Measurements from ENCODE around the gene MTSS2.
"Not testable (repeated sequence)": the region's sequence is repeated elsewhere in the genome, so short reads cannot be mapped to it uniquely, and the experiment has no call there.

MTSS2 gene

DNA sequence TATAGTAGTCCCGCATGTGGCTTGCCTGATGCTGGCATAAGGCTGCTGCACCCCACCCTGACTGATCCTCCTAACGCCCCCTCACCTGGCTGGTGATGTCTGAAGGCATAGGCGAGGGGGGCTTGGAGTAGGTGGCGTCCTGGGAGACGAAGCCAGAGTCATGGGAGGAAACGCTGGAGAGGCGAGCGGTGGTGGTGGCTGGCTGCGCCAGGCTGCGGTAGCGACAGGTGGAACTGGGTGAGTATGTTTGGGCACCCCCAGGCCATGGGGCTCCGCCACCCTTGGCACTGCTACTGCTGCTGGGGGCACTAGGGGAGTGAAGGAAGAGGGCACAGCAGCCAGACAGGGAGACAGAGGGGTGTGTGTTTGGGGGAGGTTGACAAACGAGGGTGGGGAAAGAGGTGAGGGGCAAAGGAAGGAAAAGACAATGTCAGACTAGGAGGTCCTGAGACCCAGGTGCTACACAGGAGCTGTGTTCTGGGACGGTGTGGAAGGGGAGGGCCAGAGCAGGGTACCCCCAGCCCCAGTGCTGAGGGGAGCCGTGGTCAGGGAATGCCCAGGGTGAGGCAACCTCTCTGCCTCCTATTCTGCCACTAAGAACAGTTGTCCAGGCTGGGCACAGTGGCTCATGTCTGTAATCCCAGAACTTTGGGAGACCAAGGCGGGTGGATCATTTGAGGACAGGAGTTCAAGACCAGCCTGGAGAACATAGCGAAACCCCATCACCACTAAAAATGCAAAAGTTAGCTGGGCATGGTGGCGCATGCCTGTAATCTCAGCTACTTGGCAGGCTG is 11.4 kb downstream of the MTSS2 start:
- no peak for DNase-seq (ENCODE audit: low spot score)

DNA sequence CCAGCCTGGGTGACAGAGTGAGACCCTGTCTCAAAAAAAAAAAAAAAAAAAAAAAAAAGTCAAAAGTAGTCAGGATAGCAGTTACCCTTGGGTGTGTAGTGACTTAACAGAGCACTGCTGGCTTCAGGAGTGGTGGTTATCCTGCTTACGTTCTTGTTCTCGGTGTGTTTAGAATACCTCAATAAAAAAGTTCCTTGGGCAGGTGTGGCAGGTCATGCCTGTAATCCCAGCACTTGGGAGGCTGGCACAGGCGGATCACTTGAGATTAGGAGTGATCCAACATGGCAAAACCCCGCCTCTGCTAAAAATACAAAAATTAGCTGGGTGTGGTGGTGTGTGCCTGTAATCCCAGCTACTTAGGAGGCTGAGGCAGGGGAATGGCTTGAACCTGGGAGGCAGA is 14.9 kb downstream of the MTSS2 start:
- DNase-seq (ENCODE audit: low spot score) = not testable (repeated sequence)

DNA sequence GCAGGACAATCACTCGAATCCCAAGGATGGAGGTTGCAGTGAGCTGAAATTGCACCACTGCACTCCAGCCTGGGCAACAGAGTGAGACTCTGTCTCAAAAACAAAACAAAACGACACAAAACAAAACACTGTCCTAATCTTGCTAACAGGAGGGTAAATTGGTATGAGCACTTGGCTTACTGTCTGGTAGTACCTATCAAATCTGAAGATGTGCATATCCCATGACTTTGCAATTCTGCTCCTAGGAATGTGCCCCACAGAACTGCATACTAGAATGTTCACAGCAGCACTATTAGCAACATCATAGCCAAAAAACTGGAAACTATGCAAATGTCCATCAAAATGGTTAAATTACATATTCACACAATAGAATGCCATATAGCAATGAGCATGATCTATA is 15.7 kb downstream of the MTSS2 start:
- no peak for DNase-seq (ENCODE audit: low spot score)

DNA sequence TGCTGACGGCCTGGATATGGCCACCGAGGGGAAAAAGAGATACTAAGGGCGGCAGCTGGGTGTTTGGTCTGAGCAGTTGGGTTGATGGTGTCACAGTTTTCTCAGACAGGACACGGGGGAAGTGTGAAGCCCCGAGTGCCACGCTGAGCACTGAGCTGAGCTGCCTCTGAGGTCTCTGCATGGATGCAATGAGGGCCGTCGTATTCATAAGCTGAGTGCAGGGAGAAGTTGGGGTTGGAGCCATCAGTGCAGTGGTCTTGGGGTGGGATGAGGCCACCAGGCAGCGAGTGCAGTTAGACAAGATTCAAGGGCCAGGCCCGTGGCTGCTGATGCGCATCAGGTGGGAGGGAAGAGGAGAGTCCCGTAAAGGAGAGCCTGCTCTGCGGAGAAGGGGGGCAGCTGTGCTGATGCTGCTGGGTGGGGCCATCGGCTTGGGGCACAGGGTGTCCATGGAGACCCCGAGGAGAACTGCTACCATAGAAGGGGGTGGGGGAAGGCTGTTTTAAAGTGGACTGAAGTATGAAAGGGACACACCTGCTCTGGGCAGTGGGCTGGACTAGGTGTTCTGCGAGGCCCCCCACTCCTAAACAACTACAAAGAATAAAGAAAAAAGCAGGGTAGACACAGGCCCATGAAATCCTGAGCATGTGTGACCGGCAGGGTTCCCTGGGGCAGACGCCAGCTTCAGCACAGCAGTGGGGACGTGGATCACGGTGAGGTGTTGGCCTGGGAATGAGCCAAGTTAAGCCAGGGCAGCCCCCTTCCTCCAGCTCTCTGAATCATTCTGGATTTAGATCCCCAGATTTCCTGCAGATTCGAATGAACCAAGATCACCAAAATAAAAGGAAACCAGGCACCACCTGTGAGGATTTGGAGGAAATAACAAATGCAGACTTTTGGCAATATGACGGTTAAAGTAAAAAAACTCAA is 19.8 kb downstream of the MTSS2 start:
- no peak for DNase-seq (ENCODE audit: low spot score)

DNA sequence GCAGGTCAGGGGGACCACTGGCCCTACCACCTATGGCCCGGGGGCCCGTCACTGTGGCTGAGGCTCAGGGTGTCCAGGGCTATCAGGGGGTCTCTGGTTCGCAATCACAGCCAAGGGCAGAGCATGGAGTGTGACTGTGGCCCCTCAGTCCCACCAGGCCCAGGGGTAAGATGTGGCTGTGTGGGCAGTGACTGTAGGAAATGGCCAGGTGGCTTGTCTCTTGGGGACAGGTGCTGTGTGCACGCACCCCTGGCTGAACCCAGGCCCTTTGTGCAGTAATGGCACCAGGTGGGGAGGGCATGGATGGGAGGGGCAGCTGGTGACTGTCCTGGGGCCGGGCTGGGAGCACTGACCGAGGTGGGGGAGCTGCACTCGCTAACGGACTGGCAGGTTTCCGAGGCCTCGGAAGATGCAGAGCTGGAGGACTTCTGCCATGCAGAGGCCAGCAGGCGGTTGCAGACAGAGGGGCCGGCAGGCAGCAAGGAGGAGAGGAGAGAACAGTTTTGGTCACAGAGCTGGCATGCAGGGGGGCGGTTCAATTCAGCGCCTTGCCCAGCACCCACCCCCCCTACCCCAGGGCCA is 20.6 kb downstream of the MTSS2 start:
- DNase-seq (ENCODE audit: low spot score) = no peak

DNA sequence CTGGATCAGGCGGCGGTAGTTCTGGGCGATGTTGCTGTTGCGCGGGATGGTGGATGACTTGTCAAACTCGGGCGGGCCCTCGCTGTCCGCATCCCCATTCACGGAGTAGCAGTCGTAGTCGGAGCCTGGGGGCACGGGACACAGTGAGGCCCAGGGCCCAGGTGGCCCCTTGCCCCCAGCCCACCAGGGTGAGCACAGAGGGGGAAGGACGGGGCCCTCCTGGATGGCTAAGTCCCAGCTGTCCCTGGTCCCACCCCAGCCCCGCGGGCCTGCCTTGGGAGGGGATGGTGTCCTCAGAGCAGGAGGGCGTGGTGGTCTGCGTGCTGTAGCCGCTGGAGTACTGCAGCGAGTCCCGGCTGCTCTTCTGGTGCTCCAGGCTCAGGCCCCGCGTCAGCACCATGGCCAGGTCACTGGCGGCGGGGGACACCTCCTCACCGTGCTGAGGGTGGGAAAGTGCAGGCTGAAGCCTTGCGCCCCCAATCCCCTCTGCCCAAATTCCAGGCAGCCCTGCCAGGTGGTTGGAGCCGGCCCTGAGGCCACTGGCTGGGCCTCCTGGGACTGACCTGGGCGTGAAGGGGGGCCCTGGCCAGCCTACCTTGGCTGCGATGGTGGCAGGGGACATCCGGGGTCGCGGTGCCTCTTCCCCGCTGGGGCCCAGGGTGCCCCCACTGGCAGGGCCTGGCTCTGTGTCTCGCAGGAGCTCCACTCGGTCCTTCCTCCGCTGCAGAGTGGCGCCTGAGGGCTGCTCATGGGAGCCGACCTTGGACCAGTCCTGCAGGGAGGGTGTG is 21.3 kb downstream of the MTSS2 start:
- DNase-seq (ENCODE audit: low spot score) = no peak

DNA sequence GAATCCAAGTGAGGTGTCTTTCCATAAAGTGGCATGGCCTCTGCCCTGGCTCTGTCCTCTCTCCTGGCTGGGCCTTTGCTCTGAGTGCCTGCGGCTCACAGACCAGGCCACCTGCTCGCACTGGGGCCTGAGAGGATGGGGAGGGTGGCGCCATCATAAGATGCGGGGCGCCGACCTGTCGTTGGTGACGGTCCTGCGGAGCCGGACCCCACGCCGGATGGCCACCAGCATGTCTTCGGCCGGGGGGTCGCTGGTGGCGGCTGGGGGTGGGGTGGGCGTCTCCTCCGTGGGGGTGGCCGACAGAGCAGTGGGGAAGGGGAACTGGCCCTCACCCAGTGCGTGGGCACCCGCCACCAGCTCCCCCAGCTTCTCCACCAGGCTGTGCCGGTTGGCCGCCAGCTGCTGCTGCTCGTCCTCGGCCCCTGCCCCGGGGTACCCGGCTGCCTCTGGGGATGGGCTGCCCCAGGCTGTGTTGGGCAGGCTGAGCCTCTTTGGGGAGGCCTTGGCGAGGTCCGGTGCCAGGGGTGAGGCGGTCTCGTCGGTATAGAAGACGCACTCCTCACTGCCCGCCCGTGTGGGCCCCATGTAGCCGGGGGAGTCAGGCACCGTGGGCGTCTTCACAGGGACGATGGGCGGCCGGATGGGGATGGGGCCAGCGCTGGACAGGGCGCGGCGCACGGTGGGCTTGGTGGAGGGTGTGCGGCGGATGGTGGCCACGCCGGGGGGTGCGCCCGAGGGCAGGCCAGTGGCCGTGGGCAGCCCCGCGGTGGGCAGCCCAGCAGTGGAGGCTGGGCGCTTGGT is 22.1 kb downstream of the MTSS2 start:
- DNase-seq (ENCODE audit: low spot score) = no peak

DNA sequence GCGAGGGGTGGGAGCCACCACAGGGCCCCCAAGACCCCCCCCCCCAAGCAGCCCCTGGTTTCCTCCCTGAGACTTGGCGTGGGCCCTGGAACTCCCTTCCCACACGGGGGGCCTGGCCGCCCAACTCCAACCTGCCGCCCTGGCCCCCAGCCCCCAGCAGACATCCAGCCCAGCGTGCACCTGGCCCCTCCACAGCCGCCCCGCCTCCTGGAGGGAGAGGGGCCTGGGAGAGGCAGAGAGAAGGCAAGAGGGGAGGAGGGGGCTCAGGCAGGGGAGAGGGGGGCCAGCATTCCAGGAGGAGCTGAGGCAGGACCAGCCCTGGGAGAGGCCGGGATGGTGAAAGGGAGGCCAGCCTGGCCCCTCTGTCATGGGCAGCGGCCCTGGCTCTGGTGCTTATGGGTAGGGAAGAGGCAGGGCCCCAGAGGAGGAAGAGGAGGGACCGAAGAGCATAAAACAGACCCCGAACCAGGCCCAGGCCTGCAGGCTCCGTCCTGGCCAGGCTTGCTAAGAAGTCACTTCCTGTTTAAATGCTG is 22.8 kb downstream of the MTSS2 start:
- no peak for DNase-seq (ENCODE audit: low spot score)

DNA sequence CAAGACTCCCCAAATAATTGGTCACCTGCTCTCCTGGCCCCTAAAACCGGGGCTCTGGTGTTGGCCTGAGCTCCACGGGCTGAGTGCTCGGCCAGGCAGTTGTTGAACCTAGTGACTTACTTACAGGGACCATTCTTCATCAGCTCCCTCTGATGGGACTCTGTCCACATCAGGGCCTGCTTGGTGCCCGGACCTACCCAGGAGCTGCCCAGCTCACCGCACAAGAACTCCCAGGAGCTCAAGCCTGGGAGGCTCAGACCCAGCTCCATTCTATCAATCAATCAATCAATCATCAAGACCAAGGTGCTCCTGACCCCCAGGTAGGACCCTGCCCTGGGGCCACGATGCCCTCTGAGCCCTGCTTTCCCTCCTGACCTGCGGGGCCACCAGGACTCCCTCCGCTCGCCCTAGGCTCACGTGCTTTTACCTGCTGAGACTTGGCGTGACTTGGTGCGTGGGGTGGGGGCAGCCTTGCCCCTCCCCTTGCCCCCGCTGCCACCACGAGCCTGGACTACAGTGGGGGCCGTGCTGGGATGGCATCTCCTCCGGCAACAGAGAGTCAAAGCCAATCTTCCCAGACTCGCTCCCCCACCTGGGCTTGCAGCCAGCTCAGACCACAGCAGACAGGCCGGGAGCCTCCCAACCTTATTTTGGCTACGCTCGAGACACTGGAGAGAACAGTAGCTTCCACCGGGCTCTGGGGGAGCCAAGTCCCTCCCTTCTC is 23.8 kb downstream of the MTSS2 start:
- DNase-seq (ENCODE audit: low spot score) = no peak

DNA sequence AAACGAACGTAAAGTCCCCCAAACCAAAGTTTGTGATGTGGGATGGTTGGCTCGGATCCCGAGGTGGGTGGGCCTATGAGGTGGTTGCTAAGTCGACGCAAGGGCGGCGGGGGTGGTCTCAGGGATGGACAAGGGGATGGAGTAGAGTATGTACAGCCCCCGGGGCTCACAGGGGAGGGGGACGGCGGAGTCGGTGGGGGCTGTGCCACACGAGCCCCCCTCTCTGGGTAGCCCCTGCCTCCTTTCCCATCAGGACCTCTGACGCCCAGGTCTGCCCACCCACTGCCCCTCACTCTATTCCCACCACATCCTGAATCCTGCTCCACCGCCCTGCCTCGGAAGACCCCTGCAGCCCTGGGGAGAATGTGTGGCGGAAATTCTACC is 24.3 kb downstream of the MTSS2 start:
- no peak for DNase-seq (ENCODE audit: low spot score)

DNA sequence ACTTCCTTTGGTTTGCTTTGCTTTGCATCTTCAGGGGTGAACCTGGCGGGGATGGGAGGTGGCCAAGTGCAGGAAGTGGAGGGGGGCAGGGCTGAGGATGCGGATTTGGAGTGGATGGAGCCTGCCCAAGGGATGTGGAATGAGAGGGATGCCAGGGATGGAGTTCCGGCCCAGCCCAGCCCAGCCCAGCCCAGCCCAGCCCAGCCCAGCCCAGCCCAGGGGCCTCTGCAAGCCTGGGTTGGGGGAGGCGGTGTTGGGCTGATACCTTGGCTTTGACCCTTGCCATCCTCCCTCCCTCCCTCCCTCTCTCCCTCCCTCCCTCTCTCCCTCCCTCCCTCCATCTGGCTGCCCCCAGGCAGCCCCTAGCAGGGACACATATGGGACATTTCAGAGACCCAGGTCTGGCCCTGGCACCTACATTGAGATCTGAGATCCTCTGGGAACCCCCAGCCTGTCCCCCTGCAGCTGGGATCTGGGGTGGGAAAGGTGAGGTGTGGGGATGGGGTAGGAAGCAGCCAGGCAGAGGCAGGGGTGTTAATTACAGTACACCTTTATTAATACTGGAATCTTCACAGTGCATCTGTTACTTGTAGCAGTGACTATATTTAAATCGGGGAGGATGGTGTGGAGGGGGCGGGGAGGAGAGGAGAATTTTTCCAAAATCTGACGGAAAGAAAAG is 25.0 kb downstream of the MTSS2 start:
- DNase-seq (ENCODE audit: low spot score) = no peak

DNA sequence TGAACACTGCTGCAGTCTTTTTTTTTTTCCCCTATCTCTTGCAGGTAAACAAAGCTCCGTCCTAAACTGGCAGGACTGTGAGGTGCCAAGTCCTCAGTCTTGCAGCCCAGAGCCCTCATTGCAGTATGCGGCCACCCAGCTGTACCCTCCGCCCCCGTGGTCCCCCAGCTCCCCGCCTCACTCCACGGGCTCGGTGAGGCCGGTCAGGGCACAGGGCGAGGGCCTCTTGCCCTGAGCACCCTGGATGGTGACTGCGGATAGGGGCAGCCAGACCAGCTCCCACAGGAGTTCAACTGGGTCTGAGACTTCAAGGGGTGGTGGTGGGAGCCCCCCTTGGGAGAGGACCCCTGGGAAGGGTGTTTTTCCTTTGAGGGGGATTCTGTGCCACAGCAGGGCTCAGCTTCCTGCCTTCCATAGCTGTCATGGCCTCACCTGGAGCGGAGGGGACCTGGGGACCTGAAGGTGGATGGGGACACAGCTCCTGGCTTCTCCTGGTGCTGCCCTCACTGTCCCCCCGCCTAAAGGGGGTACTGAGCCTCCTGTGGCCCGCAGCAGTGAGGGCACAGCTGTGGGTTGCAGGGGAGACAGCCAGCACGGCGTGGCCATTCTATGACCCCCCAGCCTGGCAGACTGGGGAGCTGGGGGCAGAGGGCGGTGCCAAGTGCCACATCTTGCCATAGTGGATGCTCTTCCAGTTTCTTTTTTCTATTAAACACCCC is 25.7 kb downstream of the MTSS2 start:
- DNase-seq (ENCODE audit: low spot score) = no peak

DNA sequence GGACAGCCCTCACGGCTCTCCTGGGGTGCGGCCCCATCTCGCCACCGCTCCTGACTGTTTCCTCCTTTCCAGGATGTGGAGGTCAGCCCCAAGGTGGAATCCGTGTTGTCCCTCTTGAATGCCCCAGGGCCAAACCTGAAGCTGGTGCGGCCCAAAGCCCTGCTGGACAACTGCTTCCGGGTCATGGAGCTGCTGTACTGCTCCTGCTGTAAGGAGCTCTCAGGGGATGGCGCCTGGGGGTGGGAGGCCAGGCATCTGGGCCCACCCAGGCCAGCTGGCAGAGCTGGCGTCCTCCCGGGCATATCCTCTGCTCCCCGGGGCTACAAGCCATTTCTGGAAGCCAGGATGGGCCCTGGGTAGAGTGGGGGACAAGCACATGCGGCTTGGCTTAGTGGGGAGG is 26.3 kb downstream of the MTSS2 start:
- DNase-seq (ENCODE audit: low spot score) = no peak

DNA sequence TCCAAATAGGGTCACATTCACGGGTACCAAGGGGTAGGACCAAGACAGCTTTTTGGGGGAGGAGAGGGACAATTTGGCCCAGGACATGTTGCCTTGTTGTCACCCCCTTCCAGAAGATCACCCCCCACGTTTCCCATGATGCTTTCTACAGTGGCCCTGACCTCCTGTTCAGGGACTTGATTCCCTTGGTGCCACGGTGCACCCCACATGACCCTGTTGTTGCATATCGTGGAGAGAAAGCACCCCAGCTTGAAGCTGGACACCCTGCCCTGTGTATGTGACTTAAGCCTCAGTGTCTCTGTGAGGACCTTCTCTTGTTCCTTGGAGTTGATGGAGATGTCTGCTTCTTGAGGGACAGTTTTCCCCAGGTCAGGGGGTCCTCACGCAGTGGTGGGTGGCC is 26.9 kb downstream of the MTSS2 start:
- no peak for DNase-seq (ENCODE audit: low spot score)

DNA sequence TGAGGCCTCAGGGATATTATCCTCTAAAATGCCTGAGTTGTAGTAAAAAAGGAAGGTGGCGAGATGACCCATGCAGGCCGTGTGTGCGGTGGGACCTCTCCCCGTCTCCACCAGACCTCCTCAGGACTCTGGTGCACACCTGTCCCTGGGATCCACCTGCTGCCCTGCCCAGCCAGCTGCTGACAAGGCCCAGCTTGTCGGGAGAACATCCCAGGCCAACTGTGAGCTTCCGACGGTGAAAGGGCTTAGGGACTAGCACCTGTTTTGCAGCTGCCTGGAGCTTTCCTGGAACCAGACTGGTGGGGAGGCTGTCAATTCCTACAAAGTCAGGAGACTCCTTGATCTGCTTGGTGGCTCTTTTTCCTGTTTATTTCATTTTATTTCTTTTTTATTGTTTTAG is 27.9 kb downstream of the MTSS2 start:
- no peak for DNase-seq (ENCODE audit: low spot score)

DNA sequence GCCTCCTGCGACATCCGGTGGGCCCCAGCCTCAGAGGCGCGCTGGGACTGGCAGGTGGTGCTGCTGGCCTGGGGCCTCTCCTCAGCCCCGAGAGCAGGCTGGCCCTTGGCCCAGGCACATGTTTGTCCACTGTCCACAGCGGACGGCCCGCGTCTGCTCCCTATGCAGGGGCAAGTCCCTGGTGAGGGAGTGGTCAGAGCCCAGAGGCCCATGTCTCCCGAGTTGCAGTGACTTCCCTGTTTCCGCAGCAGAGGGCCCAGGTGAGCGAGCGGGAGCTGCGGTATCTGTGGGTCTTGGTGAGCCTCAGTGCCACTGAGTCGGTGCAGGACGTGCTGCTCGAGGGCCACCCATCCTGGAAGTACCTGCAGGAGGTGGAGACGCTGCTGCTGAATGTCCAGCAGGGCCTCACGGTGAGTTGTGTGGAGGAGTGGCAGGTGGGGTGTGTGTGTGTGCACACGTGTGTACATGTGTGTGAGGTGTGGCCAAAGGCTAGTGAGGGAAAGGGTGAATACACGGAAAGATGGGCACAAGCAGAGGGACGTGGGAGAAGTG is 29.1 kb downstream of the MTSS2 start:
- no peak for DNase-seq (ENCODE audit: low spot score)

DNA sequence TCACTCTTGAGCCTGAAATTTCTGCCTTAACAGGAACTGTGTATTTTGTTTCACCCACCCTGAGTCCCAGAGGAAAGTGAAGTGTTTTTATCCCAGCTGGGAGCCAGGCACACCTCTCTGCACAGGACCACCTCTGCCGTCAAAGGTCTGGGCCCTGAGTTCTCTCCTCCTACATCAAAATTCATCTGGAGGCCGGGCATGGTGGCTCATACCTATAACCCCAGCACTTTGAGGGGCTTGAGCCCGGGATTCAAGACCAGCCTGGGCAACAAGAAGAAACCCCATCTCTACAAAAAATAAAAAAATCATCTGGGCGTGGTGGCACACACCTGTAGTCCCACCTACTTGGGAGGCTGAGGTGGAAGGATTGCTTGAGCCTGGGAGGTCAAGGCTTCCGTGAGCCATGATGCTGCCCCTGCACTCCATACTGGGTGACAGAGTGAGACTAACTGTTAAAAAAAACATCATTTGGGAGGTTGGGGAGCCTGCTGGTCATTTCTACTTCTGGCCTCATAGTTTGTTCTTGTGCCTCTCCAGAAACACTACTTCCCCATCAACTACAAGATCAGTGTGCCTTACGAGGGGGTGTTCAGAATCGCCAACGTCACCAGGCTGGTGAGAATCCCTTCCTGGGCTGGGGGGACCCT is 29.7 kb downstream of the MTSS2 start:
- no peak for DNase-seq (ENCODE audit: low spot score)

All from CD4-positive, alpha-beta T cell treated with Interleukin-15 for 4 hours (primary cell).